HG03378 (cell line): ENCODE measurements around the gene SHISAL2A.

ENCODE experiments used
- ATAC-seq: cut with Tn5 transposase; IDR thresholded peaks from one replicate; pipeline ENCODE4 v1.9.1; 2021; ENCODE audit warnings: mild to moderate bottlenecking, moderate library complexity; ENCODE audit not compliant: unreplicated experiment

Gene SHISAL2A

GRCh38 chr1:52658795-52659194 is 25.8 kb downstream of the SHISAL2A start:
- no peak for ATAC-seq

- peak; percentile 87 for ATAC-seq
Measured at GRCh38 chr1:52659356-52659755, 26.4 kb downstream of the SHISAL2A start.

- no peak for ATAC-seq
Measured at GRCh38 chr1:52659851-52660596, 27.1 kb downstream of the SHISAL2A start.

GRCh38 chr1:52660807-52661206 is 27.8 kb downstream of the SHISAL2A start:
- no peak for ATAC-seq

- ATAC-seq: no peak
Measured at GRCh38 chr1:52662645-52663313, 29.8 kb downstream of the SHISAL2A start.

GRCh38 chr1:52663716-52664115 is 30.7 kb downstream of the SHISAL2A start:
- ATAC-seq: no peak

- ATAC-seq: no peak
Measured at GRCh38 chr1:52665006-52665941, 32.3 kb downstream of the SHISAL2A start.

- no peak for ATAC-seq
Measured at GRCh38 chr1:52667290-52667689, 34.3 kb downstream of the SHISAL2A start.

GRCh38 chr1:52667984-52668383 is 35.0 kb downstream of the SHISAL2A start:
- ATAC-seq: no peak

GRCh38 chr1:52668711-52669110 is 35.7 kb downstream of the SHISAL2A start:
- no peak for ATAC-seq

GRCh38 chr1:52669696-52670095 is 36.7 kb downstream of the SHISAL2A start:
- ATAC-seq: no peak

- ATAC-seq: no peak
Measured at GRCh38 chr1:52670604-52671003, 37.6 kb downstream of the SHISAL2A start.

- ATAC-seq: no peak
Measured at GRCh38 chr1:52672946-52673345, 40.0 kb downstream of the SHISAL2A start.

GRCh38 chr1:52673513-52673912 is 40.5 kb downstream of the SHISAL2A start:
- ATAC-seq: no peak

- no peak for ATAC-seq
Measured at GRCh38 chr1:52674497-52675384, 41.8 kb downstream of the SHISAL2A start.

GRCh38 chr1:52676249-52676903 is 43.4 kb downstream of the SHISAL2A start:
- ATAC-seq: no peak

GRCh38 chr1:52677076-52677806 is 44.3 kb downstream of the SHISAL2A start:
- ATAC-seq: no peak

GRCh38 chr1:52679048-52679447 is 46.1 kb downstream of the SHISAL2A start:
- no peak for ATAC-seq

- no peak for ATAC-seq
Measured at GRCh38 chr1:52679498-52679897, 46.5 kb downstream of the SHISAL2A start.
